HepG2 (cell line): ENCODE results near the gene CAGE1. TPM values are rescaled to one million over a fixed set of nuclear protein-coding genes. Genes with fewer than 3 reads are reported as not detected.
A peak's percentile ranks its signal among the peaks of the same experiment; 100 is the strongest.

Experiments used
- CBX1 ChIP-seq: IDR thresholded peaks from one replicate; pipeline ENCODE4 v1.6.1; 2016; ENCODE audit warnings: antibody characterized with exemption, low read depth
- HDAC2 ChIP-seq: sonication (generic); formaldehyde crosslinking; IDR thresholded peaks from 2 replicates; pipeline ENCODE4 v1.4.0; 2020; ENCODE audit warnings: missing genetic modification reagents
- HNRNPL ChIP-seq: fragments of 200-400 bp; formaldehyde crosslinking; IDR thresholded peaks from 2 replicates; pipeline ENCODE4 v1.6.1; 2017; ENCODE audit warnings: mild to moderate bottlenecking, low read depth, low read length
- JUNB ChIP-seq: sonication (generic); formaldehyde crosslinking; IDR thresholded peaks from 2 replicates; pipeline ENCODE4 v1.8.0; 2022; ENCODE audit warnings: missing genetic modification reagents, mild to moderate bottlenecking, borderline replicate concordance
- KMT2A ChIP-seq: sonication (generic); formaldehyde crosslinking; IDR thresholded peaks from 2 replicates; pipeline ENCODE4 v1.4.0; 2020; ENCODE audit warnings: missing genetic modification reagents
- NAIF1 ChIP-seq: sonication (generic); formaldehyde crosslinking; IDR thresholded peaks from 2 replicates; pipeline ENCODE4 v1.5.0; 2020; ENCODE audit warnings: mild to moderate bottlenecking, missing genetic modification reagents, borderline replicate concordance
- PPARG ChIP-seq: conservative IDR thresholded peaks from 2 replicates; pipeline ENCODE4 v1.6.1; 2016; ENCODE audit warnings: missing biosample characterization, missing genetic modification reagents
- RBM22 ChIP-seq: fragments of 200-400 bp; formaldehyde crosslinking; optimal IDR thresholded peaks from 2 replicates; pipeline ENCODE3; 2017; ENCODE audit warnings: mild to moderate bottlenecking, low read length, moderate library complexity
- STAT6 ChIP-seq: sonication (generic); formaldehyde crosslinking; IDR thresholded peaks from 2 replicates; pipeline ENCODE4 v1.4.0; 2020; ENCODE audit warnings: missing genetic modification reagents, mild to moderate bottlenecking, borderline replicate concordance
- SUZ12 ChIP-seq: fragments of 150-350 bp; IDR thresholded peaks from 2 replicates; pipeline ENCODE4 v1.6.1; 2014; ENCODE audit warnings: low read depth, low read length
- ZKSCAN8 ChIP-seq: IDR thresholded peaks from 2 replicates; pipeline ENCODE4 v1.6.1; 2016; ENCODE audit warnings: borderline replicate concordance, missing genetic modification reagents, missing compliant biosample characterization
- ZNF33B ChIP-seq: sonication (generic); formaldehyde crosslinking; IDR thresholded peaks from 2 replicates; pipeline ENCODE4 v1.5.1; 2020; ENCODE audit warnings: mild to moderate bottlenecking, missing genetic modification reagents
- ZNF34 ChIP-seq: sonication (generic); formaldehyde crosslinking; IDR thresholded peaks from 2 replicates; pipeline ENCODE4 v1.4.0; 2020; ENCODE audit warnings: mild to moderate bottlenecking, missing genetic modification reagents, borderline replicate concordance
- ZNF460 ChIP-seq: sonication (generic); formaldehyde crosslinking; IDR thresholded peaks from 2 replicates; pipeline ENCODE4 v1.5.1; 2020; ENCODE audit warnings: missing genetic modification reagents, mild to moderate bottlenecking, borderline replicate concordance
- ZNF713 ChIP-seq: sonication (generic); formaldehyde crosslinking; IDR thresholded peaks from 2 replicates; pipeline ENCODE4 v1.4.0; 2020; ENCODE audit warnings: mild to moderate bottlenecking, missing genetic modification reagents
- ZNF800 ChIP-seq: sonication (generic); formaldehyde crosslinking; IDR thresholded peaks from 2 replicates; pipeline ENCODE4 v1.4.0; 2020; ENCODE audit warnings: missing genetic modification reagents
- polyA plus RNA-seq, 8 experiments: library from polyadenylated mRNA; depleted of rRNA in 3 of 8; stranded (reverse) in 7 of 8; unstranded in 1 of 8; fragments of >200 nt; fragmentation: Illumina TruSeq in 4 of 8; extraction: Trizol in 4 of 8; gene quantifications; 2 replicates each; pipeline versions ENCODE4 v1.2.1 to v1.2.3, GENCODE V29; 2011 to 2016; ENCODE audit warnings: low read depth in 4 of 8, missing spikeins in 1 of 8, mixed read lengths in 1 of 8; ENCODE audit not compliant: insufficient read depth in 1 of 8
- total RNA-seq, 5 experiments: library from RNA; depleted of rRNA; stranded (reverse); fragments of >200 nt; fragmentation: Illumina TruSeq; extraction: Trizol; gene quantifications; 2 replicates each; pipeline ENCODE4 v1.2.3, GENCODE V29; 2016; ENCODE audit warnings: low read depth in 1 of 5
- TF ChIP-seq, protein P1 (sequence below): sonication (generic); formaldehyde crosslinking; IDR thresholded peaks from 2 replicates; pipeline ENCODE4 v1.4.0; 2020; ENCODE audit warnings: mild to moderate bottlenecking, missing genetic modification reagents
- TF ChIP-seq, protein P2 (sequence below): sonication (generic); formaldehyde crosslinking; IDR thresholded peaks from 2 replicates; pipeline ENCODE4 v1.8.0; 2022; ENCODE audit warnings: mild to moderate bottlenecking, missing genetic modification reagents, moderate library complexity

The CAGE1 gene
- total and polyA plus RNA-seq, 2 of the 13 experiments (the other 11 are each of a cell fraction or from before 2014, with no cell fraction given) = 0.03 to 0.15 TPM

DNA sequence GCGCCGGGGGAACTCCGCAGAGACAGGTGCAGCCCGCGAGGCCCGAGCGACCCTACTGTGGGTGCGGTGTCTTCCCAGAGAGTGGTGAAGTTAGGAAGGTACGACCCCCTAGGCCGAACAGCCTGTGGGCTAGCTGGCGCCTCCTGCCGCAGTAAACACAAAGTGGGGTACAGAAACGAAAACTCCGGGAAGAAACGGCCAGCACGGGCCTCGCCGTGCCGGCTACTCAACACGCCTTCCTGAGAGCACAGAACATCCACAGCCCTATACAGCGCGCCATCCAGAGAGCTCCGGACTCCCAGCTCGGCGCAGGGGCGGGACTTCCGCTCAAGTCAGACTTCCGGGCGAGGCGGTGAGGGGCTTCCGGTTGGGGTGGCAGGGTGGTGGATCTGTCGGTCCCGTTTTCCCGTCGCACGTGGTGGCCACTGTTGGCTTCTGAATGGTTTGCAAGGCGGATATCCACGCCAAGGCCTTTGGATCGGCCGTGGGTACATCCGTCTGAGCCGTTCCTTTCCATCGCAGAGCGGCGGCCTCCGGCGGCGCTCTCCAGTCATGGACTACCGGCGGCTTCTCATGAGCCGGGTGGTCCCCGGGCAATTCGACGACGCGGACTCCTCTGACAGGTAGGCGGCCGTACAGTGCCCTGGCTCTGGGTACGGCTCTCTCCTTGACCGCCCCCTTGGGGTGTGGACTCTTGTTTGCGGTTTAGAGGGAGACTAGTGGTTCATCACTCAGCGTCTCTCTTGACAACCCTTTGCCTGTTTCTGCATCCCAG is at the start of gene CAGE1, which contains the start of gene RIOK1 (continued):
- TF ChIP-seq STAT6 (peak; percentile 96), HDAC2 (CRISPR knock-in tag) (peak; percentile 79), PPARG (CRISPR knock-in tag) (no peak; the same call in 1 of the 2 replicates), ZNF33B (CRISPR knock-in tag) (peak; percentile 95), ZNF460 (CRISPR knock-in tag) (no peak; the same call in 1 of the 2 replicates), ZNF800 (peak; percentile 76), RBM22 (no peak), ZNF34 (CRISPR knock-in tag) (peak; percentile 91; the same call in 1 of the 2 replicates), CBX1 (peak; percentile 57), ZNF713 (no peak; the same call in 1 of the 2 replicates), KMT2A (peak; percentile 94), JUNB (CRISPR knock-in tag) (peak; percentile 87; the same call in 1 of the 2 replicates), HNRNPL (peak; percentile 89; the same call in 1 of the 2 replicates), SUZ12 (no peak), ZKSCAN8 (CRISPR knock-in tag) (peak; percentile 80; the same call in 1 of the 2 replicates), NAIF1 (CRISPR knock-in tag) (peak; percentile 40; the same call in 1 of the 2 replicates)
- TF ChIP-seq, protein P1, sequence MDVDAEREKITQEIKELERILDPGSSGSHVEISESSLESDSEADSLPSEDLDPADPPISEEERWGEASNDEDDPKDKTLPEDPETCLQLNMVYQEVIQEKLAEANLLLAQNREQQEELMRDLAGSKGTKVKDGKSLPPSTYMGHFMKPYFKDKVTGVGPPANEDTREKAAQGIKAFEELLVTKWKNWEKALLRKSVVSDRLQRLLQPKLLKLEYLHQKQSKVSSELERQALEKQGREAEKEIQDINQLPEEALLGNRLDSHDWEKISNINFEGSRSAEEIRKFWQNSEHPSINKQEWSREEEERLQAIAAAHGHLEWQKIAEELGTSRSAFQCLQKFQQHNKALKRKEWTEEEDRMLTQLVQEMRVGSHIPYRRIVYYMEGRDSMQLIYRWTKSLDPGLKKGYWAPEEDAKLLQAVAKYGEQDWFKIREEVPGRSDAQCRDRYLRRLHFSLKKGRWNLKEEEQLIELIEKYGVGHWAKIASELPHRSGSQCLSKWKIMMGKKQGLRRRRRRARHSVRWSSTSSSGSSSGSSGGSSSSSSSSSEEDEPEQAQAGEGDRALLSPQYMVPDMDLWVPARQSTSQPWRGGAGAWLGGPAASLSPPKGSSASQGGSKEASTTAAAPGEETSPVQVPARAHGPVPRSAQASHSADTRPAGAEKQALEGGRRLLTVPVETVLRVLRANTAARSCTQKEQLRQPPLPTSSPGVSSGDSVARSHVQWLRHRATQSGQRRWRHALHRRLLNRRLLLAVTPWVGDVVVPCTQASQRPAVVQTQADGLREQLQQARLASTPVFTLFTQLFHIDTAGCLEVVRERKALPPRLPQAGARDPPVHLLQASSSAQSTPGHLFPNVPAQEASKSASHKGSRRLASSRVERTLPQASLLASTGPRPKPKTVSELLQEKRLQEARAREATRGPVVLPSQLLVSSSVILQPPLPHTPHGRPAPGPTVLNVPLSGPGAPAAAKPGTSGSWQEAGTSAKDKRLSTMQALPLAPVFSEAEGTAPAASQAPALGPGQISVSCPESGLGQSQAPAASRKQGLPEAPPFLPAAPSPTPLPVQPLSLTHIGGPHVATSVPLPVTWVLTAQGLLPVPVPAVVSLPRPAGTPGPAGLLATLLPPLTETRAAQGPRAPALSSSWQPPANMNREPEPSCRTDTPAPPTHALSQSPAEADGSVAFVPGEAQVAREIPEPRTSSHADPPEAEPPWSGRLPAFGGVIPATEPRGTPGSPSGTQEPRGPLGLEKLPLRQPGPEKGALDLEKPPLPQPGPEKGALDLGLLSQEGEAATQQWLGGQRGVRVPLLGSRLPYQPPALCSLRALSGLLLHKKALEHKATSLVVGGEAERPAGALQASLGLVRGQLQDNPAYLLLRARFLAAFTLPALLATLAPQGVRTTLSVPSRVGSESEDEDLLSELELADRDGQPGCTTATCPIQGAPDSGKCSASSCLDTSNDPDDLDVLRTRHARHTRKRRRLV (CRISPR knock-in tag) = peak; percentile 83
- TF ChIP-seq, protein P2, sequence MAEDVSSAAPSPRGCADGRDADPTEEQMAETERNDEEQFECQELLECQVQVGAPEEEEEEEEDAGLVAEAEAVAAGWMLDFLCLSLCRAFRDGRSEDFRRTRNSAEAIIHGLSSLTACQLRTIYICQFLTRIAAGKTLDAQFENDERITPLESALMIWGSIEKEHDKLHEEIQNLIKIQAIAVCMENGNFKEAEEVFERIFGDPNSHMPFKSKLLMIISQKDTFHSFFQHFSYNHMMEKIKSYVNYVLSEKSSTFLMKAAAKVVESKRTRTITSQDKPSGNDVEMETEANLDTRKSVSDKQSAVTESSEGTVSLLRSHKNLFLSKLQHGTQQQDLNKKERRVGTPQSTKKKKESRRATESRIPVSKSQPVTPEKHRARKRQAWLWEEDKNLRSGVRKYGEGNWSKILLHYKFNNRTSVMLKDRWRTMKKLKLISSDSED (CRISPR knock-in tag) = no peak
